MM.1S (cell line): ENCODE data around the gene AGR3.

Experiments used
- CTCF ChIP-seq: fragments of 300-600 bp; sonication (generic); IDR thresholded peaks from 2 replicates; pipeline ENCODE4 v1.5.1; 2016; ENCODE audit warnings: antibody characterized with exemption, low read length, mixed read lengths
- EZH2 ChIP-seq: fragments of 300-600 bp; sonication (generic); optimal IDR thresholded peaks from 2 replicates; pipeline ENCODE3; 2017; ENCODE audit warnings: low read depth, mild to moderate bottlenecking, antibody characterized with exemption, low read length, mixed read lengths
- EZH2phosphoT487 ChIP-seq: fragments of 300-600 bp; sonication (generic); IDR thresholded peaks from 2 replicates; pipeline ENCODE4 v1.6.1; 2018; ENCODE audit warnings: antibody characterized with exemption, low read length

GRCh38 chr7:16881844-16882243, at the start of gene AGR3:
- TF ChIP-seq CTCF (no peak), EZH2 (no peak), EZH2phosphoT487 (no peak)
